HepG2 (cell line): Measurements from ENCODE around the gene PRDX2. TPM values are rescaled to one million over a fixed set of nuclear protein-coding genes. Genes with fewer than 3 reads are reported as not detected.
A peak's percentile ranks its signal among the peaks of the same experiment; 100 is the strongest.

Experiments used
- ATAD3A ChIP-seq: sonication (generic); formaldehyde crosslinking; IDR thresholded peaks from 2 replicates; pipeline ENCODE4 v1.4.0; 2020; ENCODE audit warnings: missing genetic modification reagents
- ATRX ChIP-seq: sonication (generic); formaldehyde crosslinking; IDR thresholded peaks from 2 replicates; pipeline ENCODE4 v1.4.0; 2020; ENCODE audit warnings: missing genetic modification reagents, borderline replicate concordance
- CEBPB ChIP-seq: IDR thresholded peaks from 2 replicates; pipeline ENCODE4 v1.6.1; 2011; ENCODE audit warnings: low read depth, low read length, improper control_type of control experiment, borderline replicate concordance
- MAF1 ChIP-seq: sonication (generic); formaldehyde crosslinking; IDR thresholded peaks from 2 replicates; pipeline ENCODE4 v1.5.0; 2020; ENCODE audit warnings: missing genetic modification reagents, borderline replicate concordance
- MAX ChIP-seq: IDR thresholded peaks from 2 replicates; pipeline ENCODE4 v1.6.1; 2012; ENCODE audit warnings: inconsistent platforms
- MYC ChIP-seq: sonication (generic); formaldehyde crosslinking; IDR thresholded peaks from 2 replicates; pipeline ENCODE4 v1.9.0; 2021; ENCODE audit warnings: missing genetic modification reagents, borderline replicate concordance
- PCBP1 ChIP-seq: fragments of 200-400 bp; formaldehyde crosslinking; IDR thresholded peaks from 2 replicates; pipeline ENCODE4 v1.6.1; 2017; ENCODE audit warnings: mild to moderate bottlenecking, low read depth, low read length, borderline replicate concordance
- SCMH1 ChIP-seq: sonication (generic); formaldehyde crosslinking; IDR thresholded peaks from 2 replicates; pipeline ENCODE4 v1.9.0; 2021; ENCODE audit warnings: missing genetic modification reagents, mild to moderate bottlenecking, borderline replicate concordance
- SPEN ChIP-seq: sonication (generic); formaldehyde crosslinking; IDR thresholded peaks from 2 replicates; pipeline ENCODE4 v1.5.1; 2020; ENCODE audit warnings: low read depth, mild to moderate bottlenecking, missing genetic modification reagents
- ZBTB20 ChIP-seq: sonication (generic); formaldehyde crosslinking; IDR thresholded peaks from 2 replicates; pipeline ENCODE4 v1.8.1; 2023; ENCODE audit warnings: missing genetic modification reagents, low read depth, mild to moderate bottlenecking, borderline replicate concordance
- ZFX ChIP-seq: sonication (generic); formaldehyde crosslinking; IDR thresholded peaks from 2 replicates; pipeline ENCODE4 v1.4.0; 2020; ENCODE audit warnings: mild to moderate bottlenecking, low read depth, missing genetic modification reagents, moderate library complexity
- ZKSCAN8 ChIP-seq: IDR thresholded peaks from 2 replicates; pipeline ENCODE4 v1.6.1; 2016; ENCODE audit warnings: borderline replicate concordance, missing genetic modification reagents, missing compliant biosample characterization
- ZNF180 ChIP-seq: sonication (generic); formaldehyde crosslinking; IDR thresholded peaks from 2 replicates; pipeline ENCODE4 v1.4.0; 2020; ENCODE audit warnings: low read depth, missing genetic modification reagents, borderline replicate concordance
- ZNF281 ChIP-seq: sonication (generic); formaldehyde crosslinking; IDR thresholded peaks from 2 replicates; pipeline ENCODE4 v1.4.0; 2020; ENCODE audit warnings: missing genetic modification reagents, borderline replicate concordance
- ZNF282 ChIP-seq: fragments of 450-650 bp; IDR thresholded peaks from 2 replicates; pipeline ENCODE4 v1.6.1; 2018; ENCODE audit not compliant: partially characterized antibody
- ZNF337 ChIP-seq: sonication (generic); formaldehyde crosslinking; IDR thresholded peaks from 2 replicates; pipeline ENCODE4 v1.5.1; 2020; ENCODE audit warnings: missing genetic modification reagents, low read depth, mild to moderate bottlenecking, borderline replicate concordance
- ZNF546 ChIP-seq: sonication (generic); formaldehyde crosslinking; conservative IDR thresholded peaks from 2 replicates; pipeline ENCODE4 v1.8.1; 2023; ENCODE audit warnings: mild to moderate bottlenecking, missing genetic modification reagents
- ZNF792 ChIP-seq: IDR thresholded peaks from 2 replicates; pipeline ENCODE4 v1.6.1; 2016
- ZNF841 ChIP-seq: sonication (generic); formaldehyde crosslinking; IDR thresholded peaks from 2 replicates; pipeline ENCODE4 v1.8.1; 2023; ENCODE audit warnings: missing genetic modification reagents, borderline replicate concordance
- polyA plus RNA-seq, 8 experiments: library from polyadenylated mRNA; depleted of rRNA in 3 of 8; stranded (reverse) in 7 of 8; unstranded in 1 of 8; fragments of >200 nt; fragmentation: Illumina TruSeq in 4 of 8; extraction: Trizol in 4 of 8; gene quantifications; 2 replicates each; pipeline versions ENCODE4 v1.2.1 to v1.2.3, GENCODE V29; 2011 to 2016; ENCODE audit warnings: low read depth in 4 of 8, missing spikeins in 1 of 8, mixed read lengths in 1 of 8; ENCODE audit not compliant: insufficient read depth in 1 of 8
- total RNA-seq, 5 experiments: library from RNA; depleted of rRNA; stranded (reverse); fragments of >200 nt; fragmentation: Illumina TruSeq; extraction: Trizol; gene quantifications; 2 replicates each; pipeline ENCODE4 v1.2.3, GENCODE V29; 2016; ENCODE audit warnings: low read depth in 1 of 5
- TF ChIP-seq, protein P1 (sequence below): sonication (generic); formaldehyde crosslinking; IDR thresholded peaks from 2 replicates; pipeline ENCODE4 v1.5.1; 2020; ENCODE audit warnings: missing genetic modification reagents, mild to moderate bottlenecking, borderline replicate concordance
- TF ChIP-seq, protein P2 (sequence below): sonication (generic); formaldehyde crosslinking; IDR thresholded peaks from 2 replicates; pipeline ENCODE4 v1.8.0; 2022; ENCODE audit warnings: mild to moderate bottlenecking, missing genetic modification reagents, borderline replicate concordance

Gene PRDX2
- total and polyA plus RNA-seq, 2 of the 13 experiments (the other 11 are each of a cell fraction or from before 2014, with no cell fraction given): 218 to 381 TPM

GRCh38 chr19:12782424-12783290, 18.9 kb downstream of the PRDX2 start (continued):
- TF ChIP-seq SPEN (peak; percentile 50; the same call in 1 of the 2 replicates), ATAD3A (CRISPR knock-in tag) (no peak), ZNF546 (CRISPR knock-in tag) (no peak), ATRX (CRISPR knock-in tag) (no peak), MAX (peak; percentile 4), ZNF282 (no peak), ZBTB20 (CRISPR knock-in tag) (no peak), MYC (CRISPR knock-in tag) (0 out of 2 replicates have a peak, but pooled peaks have one; percentile 26), ZNF337 (CRISPR knock-in tag) (no peak), ZNF180 (CRISPR knock-in tag) (no peak), ZKSCAN8 (CRISPR knock-in tag) (no peak), ZNF841 (no peak), SCMH1 (CRISPR knock-in tag) (no peak), ZFX (CRISPR knock-in tag) (no peak), PCBP1 (no peak), ZNF792 (CRISPR knock-in tag) (no peak), ZNF281 (peak; percentile 14; the same call in 1 of the 2 replicates), CEBPB (no peak), MAF1 (no peak)
- TF ChIP-seq, protein P1, sequence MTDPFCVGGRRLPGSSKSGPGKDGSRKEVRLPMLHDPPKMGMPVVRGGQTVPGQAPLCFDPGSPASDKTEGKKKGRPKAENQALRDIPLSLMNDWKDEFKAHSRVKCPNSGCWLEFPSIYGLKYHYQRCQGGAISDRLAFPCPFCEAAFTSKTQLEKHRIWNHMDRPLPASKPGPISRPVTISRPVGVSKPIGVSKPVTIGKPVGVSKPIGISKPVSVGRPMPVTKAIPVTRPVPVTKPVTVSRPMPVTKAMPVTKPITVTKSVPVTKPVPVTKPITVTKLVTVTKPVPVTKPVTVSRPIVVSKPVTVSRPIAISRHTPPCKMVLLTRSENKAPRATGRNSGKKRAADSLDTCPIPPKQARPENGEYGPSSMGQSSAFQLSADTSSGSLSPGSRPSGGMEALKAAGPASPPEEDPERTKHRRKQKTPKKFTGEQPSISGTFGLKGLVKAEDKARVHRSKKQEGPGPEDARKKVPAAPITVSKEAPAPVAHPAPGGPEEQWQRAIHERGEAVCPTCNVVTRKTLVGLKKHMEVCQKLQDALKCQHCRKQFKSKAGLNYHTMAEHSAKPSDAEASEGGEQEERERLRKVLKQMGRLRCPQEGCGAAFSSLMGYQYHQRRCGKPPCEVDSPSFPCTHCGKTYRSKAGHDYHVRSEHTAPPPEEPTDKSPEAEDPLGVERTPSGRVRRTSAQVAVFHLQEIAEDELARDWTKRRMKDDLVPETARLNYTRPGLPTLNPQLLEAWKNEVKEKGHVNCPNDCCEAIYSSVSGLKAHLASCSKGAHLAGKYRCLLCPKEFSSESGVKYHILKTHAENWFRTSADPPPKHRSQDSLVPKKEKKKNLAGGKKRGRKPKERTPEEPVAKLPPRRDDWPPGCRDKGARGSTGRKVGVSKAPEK (CRISPR knock-in tag): 0 out of 2 replicates have a peak, but pooled peaks have one; percentile 11
- TF ChIP-seq, protein P2, sequence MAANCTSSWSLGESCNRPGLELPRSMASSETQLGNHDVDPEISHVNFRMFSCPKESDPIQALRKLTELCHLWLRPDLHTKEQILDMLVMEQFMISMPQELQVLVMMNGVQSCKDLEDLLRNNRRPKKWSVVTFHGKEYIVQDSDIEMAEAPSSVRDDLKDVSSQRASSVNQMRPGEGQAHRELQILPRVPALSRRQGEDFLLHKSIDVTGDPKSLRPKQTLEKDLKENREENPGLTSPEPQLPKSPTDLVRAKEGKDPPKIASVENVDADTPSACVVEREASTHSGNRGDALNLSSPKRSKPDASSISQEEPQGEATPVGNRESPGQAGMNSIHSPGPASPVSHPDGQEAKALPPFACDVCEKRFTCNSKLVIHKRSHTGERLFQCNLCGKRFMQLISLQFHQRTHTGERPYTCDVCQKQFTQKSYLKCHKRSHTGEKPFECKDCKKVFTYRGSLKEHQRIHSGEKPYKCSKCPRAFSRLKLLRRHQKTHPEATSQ: no peak
